ENCODE measurements around the gene SLC25A13. TPM values are rescaled to one million over a fixed set of nuclear protein-coding genes. Genes with fewer than 3 reads are reported as not detected.

Gene SLC25A13
- total and polyA plus RNA-seq, 2 donors (not counting 1 experiment from before 2014, with no cell fraction given) = 6.9 to 12.0 TPM

DNA sequence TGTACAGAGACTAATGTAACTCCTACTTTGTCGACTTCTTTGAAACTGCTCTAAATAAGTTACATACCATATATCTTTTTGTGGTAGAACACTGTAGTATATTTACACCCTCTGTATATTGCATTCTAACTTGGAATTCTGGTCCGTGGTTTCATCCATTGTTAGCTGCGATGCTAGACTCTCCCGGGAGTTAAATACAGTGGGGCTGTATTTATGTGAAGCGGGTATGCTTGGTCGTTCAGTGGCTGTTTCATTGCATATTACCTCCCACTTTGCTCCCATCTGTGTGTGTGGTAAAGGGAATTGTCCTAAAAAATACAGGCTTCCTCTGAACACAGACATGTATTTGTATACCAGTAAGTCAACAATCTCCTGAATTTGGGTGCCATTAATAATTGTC lies 231.1 kb downstream of the SLC25A13 start:
- TF ChIP-seq EZH2 (IDR thresholded peaks at IDR 0.05; ENCODE audit: low read length, missing control alignments) = no peak
- TF ChIP-seq, protein P1, sequence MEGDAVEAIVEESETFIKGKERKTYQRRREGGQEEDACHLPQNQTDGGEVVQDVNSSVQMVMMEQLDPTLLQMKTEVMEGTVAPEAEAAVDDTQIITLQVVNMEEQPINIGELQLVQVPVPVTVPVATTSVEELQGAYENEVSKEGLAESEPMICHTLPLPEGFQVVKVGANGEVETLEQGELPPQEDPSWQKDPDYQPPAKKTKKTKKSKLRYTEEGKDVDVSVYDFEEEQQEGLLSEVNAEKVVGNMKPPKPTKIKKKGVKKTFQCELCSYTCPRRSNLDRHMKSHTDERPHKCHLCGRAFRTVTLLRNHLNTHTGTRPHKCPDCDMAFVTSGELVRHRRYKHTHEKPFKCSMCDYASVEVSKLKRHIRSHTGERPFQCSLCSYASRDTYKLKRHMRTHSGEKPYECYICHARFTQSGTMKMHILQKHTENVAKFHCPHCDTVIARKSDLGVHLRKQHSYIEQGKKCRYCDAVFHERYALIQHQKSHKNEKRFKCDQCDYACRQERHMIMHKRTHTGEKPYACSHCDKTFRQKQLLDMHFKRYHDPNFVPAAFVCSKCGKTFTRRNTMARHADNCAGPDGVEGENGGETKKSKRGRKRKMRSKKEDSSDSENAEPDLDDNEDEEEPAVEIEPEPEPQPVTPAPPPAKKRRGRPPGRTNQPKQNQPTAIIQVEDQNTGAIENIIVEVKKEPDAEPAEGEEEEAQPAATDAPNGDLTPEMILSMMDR (conservative IDR thresholded peaks at IDR 0.05 in 1 of 2, IDR thresholded peaks at IDR 0.05 in 1 of 2; ENCODE audit: low read depth in 1 of 2, low read length in 2 of 2) = no peak

DNA sequence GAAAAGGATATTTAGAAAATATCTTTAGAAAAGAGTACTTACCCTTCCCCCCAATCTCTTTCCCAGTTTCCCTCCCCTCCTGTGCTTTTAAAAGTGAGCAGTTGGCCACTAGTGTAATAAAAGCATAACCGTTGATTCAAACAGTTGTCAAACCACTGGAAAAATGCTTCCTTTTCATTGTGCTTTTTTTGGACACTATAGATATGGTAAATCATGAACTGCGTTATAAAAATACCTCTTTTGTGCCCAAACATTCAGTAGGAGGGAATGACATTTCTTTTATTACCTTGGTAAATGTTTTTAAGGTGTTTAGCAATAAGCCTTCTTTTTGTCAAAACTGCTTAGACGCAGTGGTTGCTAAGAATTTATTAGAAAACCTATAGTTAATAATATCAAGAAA lies 232.4 kb downstream of the SLC25A13 start:
- Histone ChIP-seq H3K27me3 (ENCODE audit: control insufficient read depth, insufficient read depth, low read length) (no peaks in the 10 kb centered on the region), H3K27ac (ENCODE audit: insufficient read depth, low read length) (no peak overlapping the region), H3K9me3 (ENCODE audit: control insufficient read depth, insufficient read depth, low read depth, low read length) (no peaks in the 10 kb centered on the region)

More for the DNA sequence above, 231.1 kb downstream of the SLC25A13 start:
- DNase-seq (ENCODE audit: low read depth in 2 of 2) = no peak
- H3K4me1 ChIP-seq (ENCODE audit: control insufficient read depth, extremely low read depth, insufficient read depth, low read length) = peaks cover 2% of the 10 kb centered on the region
- no peaks in the 10 kb centered on the region for H3K27me3 ChIP-seq (ENCODE audit: control insufficient read depth, insufficient read depth, low read length)
- H2AFZ ChIP-seq (ENCODE audit: low read length) = no peak overlapping the region
- H3K36me3 ChIP-seq (ENCODE audit: control insufficient read depth, insufficient read depth, low read length) = no peaks in the 10 kb centered on the region
- H3K4me2 ChIP-seq (ENCODE audit: extremely low read depth, insufficient read depth, low read length) = no peak overlapping the region
- no peaks in the 10 kb centered on the region for H3K79me2 ChIP-seq (ENCODE audit: control insufficient read depth, insufficient read depth, low read length)
- H3K27ac ChIP-seq (ENCODE audit: insufficient read depth, low read length) = no peak overlapping the region
- H3K9me3 ChIP-seq (ENCODE audit: control insufficient read depth, insufficient read depth, low read depth, low read length) = no peaks in the 10 kb centered on the region
- no peak overlapping the region for H3K9ac ChIP-seq (ENCODE audit: insufficient read depth, low read length)
- H3K4me3 ChIP-seq (replicated peaks in 1 of 4; ENCODE audit: control extremely low read depth in 1 of 4, insufficient read depth in 1 of 4, low read depth in 3 of 4, low read length in 4 of 4) = no peak overlapping the region
- no peaks in the 10 kb centered on the region for H4K20me1 ChIP-seq (ENCODE audit: control insufficient read depth, extremely low read depth, insufficient read depth, low read length)

DNA sequence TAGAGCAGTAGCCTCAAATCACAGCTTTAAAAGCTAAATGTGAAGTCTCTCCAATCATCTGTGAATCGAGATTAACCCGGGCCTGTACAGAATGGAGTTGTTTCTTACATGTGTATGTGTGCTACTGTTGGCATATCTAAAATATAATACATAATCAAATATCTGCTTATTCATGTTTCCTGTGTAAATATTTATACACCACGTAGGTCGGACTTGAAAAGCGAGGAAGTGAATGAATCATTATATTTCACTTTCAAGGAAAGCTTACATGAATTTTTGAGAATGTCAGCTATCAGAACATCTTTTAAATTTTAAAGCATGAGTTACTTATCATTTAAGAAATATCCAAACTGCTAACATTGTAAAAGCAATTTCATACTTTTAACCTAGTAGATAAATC lies 233.3 kb downstream of the SLC25A13 start:
- no peak for TF ChIP-seq EZH2 (IDR thresholded peaks at IDR 0.05; ENCODE audit: low read length, missing control alignments)
- TF ChIP-seq, protein P1 (conservative IDR thresholded peaks at IDR 0.05 in 1 of 2, IDR thresholded peaks at IDR 0.05 in 1 of 2; ENCODE audit: low read depth in 1 of 2, low read length in 2 of 2) = no peak
- DNase-seq (ENCODE audit: low read depth in 2 of 2) = peak; percentile 18 to 20
- H3K27ac ChIP-seq (ENCODE audit: insufficient read depth, low read length) = no peak overlapping the region
- H3K4me2 ChIP-seq (ENCODE audit: extremely low read depth, insufficient read depth, low read length) = peak overlapping the region; percentile 37
- H3K9me3 ChIP-seq (ENCODE audit: control insufficient read depth, insufficient read depth, low read depth, low read length) = no peaks in the 10 kb centered on the region
- no peaks in the 10 kb centered on the region for H3K36me3 ChIP-seq (ENCODE audit: control insufficient read depth, insufficient read depth, low read length)
- no peaks in the 10 kb centered on the region for H3K79me2 ChIP-seq (ENCODE audit: control insufficient read depth, insufficient read depth, low read length)
- no peaks in the 10 kb centered on the region for H3K27me3 ChIP-seq (ENCODE audit: control insufficient read depth, insufficient read depth, low read length)
- H4K20me1 ChIP-seq (ENCODE audit: control insufficient read depth, extremely low read depth, insufficient read depth, low read length) = no peaks in the 10 kb centered on the region
- no peak overlapping the region for H2AFZ ChIP-seq (ENCODE audit: low read length)
- H3K9ac ChIP-seq (ENCODE audit: insufficient read depth, low read length) = no peak overlapping the region
- H3K4me1 ChIP-seq (ENCODE audit: control insufficient read depth, extremely low read depth, insufficient read depth, low read length) = peaks cover 5% of the 10 kb centered on the region
- no peak overlapping the region for H3K4me3 ChIP-seq (replicated peaks in 1 of 4; ENCODE audit: control extremely low read depth in 1 of 4, insufficient read depth in 1 of 4, low read depth in 3 of 4, low read length in 4 of 4)

More for the DNA sequence above, 232.4 kb downstream of the SLC25A13 start:
- Histone ChIP-seq H2AFZ (ENCODE audit: low read length) (no peak overlapping the region), H3K9ac (ENCODE audit: insufficient read depth, low read length) (no peak overlapping the region), H3K4me3 (replicated peaks in 1 of 4; ENCODE audit: control extremely low read depth in 1 of 4, insufficient read depth in 1 of 4, low read depth in 3 of 4, low read length in 4 of 4) (no peak overlapping the region), H4K20me1 (ENCODE audit: control insufficient read depth, extremely low read depth, insufficient read depth, low read length) (no peaks in the 10 kb centered on the region), H3K4me1 (ENCODE audit: control insufficient read depth, extremely low read depth, insufficient read depth, low read length) (peaks cover 5% of the 10 kb centered on the region), H3K79me2 (ENCODE audit: control insufficient read depth, insufficient read depth, low read length) (no peaks in the 10 kb centered on the region), H3K4me2 (ENCODE audit: extremely low read depth, insufficient read depth, low read length) (no peak overlapping the region), H3K36me3 (ENCODE audit: control insufficient read depth, insufficient read depth, low read length) (no peaks in the 10 kb centered on the region)
- no peak for TF ChIP-seq EZH2 (IDR thresholded peaks at IDR 0.05; ENCODE audit: low read length, missing control alignments)
- TF ChIP-seq, protein P1 (conservative IDR thresholded peaks at IDR 0.05 in 1 of 2, IDR thresholded peaks at IDR 0.05 in 1 of 2; ENCODE audit: low read depth in 1 of 2, low read length in 2 of 2) = no peak
- no peak for DNase-seq (ENCODE audit: low read depth in 2 of 2)
